Lung (tissue), 12 donors: Measurements from ENCODE around the gene GEMIN4. TPM values are rescaled to one million over a fixed set of nuclear protein-coding genes. Genes with fewer than 3 reads are reported as not detected.
A peak's percentile ranks its signal among the peaks of the same experiment; 100 is the strongest.

Experiments used
- ATAC-seq: fragments of 200-7000 bp; cut with Tn5 transposase; one replicate; pipeline ENCODE4 v1.9.1; 2020; ENCODE audit warnings: moderate number of reproducible peaks; ENCODE audit not compliant: insufficient read depth, low FRiP score
- DNase-seq, 3 donors: peaks; one replicate each; pipeline ENCODE4 v3.0.0-alpha.2; 2013 to 2017
- H3K27ac ChIP-seq, 2 donors: one replicate each; pipeline ENCODE4 v1.5.1; 2013; ENCODE audit warnings: mild to moderate bottlenecking in 2 of 2, moderate library complexity in 2 of 2, control low read depth in 1 of 2, inconsistent platforms in 1 of 2, low read depth in 1 of 2, low read length in 1 of 2
- H3K27me3 ChIP-seq, 3 donors: one replicate each; pipeline ENCODE4 v1.5.1; 2013; ENCODE audit warnings: low read length in 2 of 3; ENCODE audit not compliant: control insufficient read depth in 3 of 3, insufficient read depth in 3 of 3
- H3K36me3 ChIP-seq, 4 donors: one replicate each; pipeline ENCODE4 v1.5.1; 2013; ENCODE audit warnings: low read length in 4 of 4, mild to moderate bottlenecking in 1 of 4, moderate library complexity in 1 of 4; ENCODE audit not compliant: control insufficient read depth in 4 of 4, insufficient read depth in 4 of 4
- H3K4me1 ChIP-seq, 5 donors: one replicate each; pipeline ENCODE4 v1.5.1; 2013; ENCODE audit warnings: low read length in 5 of 5, mild to moderate bottlenecking in 2 of 5, moderate library complexity in 1 of 5; ENCODE audit not compliant: control insufficient read depth in 5 of 5, insufficient read depth in 5 of 5
- H3K4me3 ChIP-seq: one replicate; pipeline ENCODE4 v1.5.1; 2013; ENCODE audit warnings: mild to moderate bottlenecking, control low read depth, moderate library complexity
- H3K9ac ChIP-seq, 2 donors: one replicate each; pipeline ENCODE4 v1.5.1; 2013; ENCODE audit warnings: low read length in 2 of 2, control low read depth in 1 of 2; ENCODE audit not compliant: insufficient read depth in 1 of 2
- H3K9me3 ChIP-seq, 4 donors: one replicate each; pipeline ENCODE4 v1.5.1; 2013; ENCODE audit warnings: low read length in 3 of 4, mild to moderate bottlenecking in 1 of 4, moderate library complexity in 1 of 4; ENCODE audit not compliant: control insufficient read depth in 4 of 4, insufficient read depth in 3 of 4
- CTCF ChIP-seq: IDR thresholded peaks from 2 replicates; pipeline ENCODE4 v1.5.1; 2012; ENCODE audit warnings: mild to moderate bottlenecking; ENCODE audit errors: control extremely low read depth, extremely low read depth
- WGBS, 2 donors: extraction: QIAGEN DNeasy Blood & Tissue Kit; methylation state at CpG; one replicate each; pipeline ENCODE4 v1.1.7; 2013; 5-methylcytosine and 5-hydroxymethylcytosine counted together
- polyA plus RNA-seq, 2 donors: library from polyadenylated mRNA; stranded (reverse); fragments of 200-250 nt; gene quantifications; one replicate each; pipeline ENCODE4 v1.2.1, GENCODE V29; 2013
- total RNA-seq, 2 donors: library from RNA; depleted of rRNA in 1 of 2; stranded (reverse); fragments of >200 nt in 1 of 2; gene quantifications; one replicate each; pipeline ENCODE4 v1.2.1, GENCODE V29; 2014 to 2021
- donor health status: control.
- donor health status: control.
- donor health status: Bipolar disorder and iron deficiency.
- donor health status: healthy.
- donor health status: DM: yes; HTN: yes; CAD: no.

GEMIN4 gene
- total and polyA plus RNA-seq, 4 donors, result 8.5 to 21.7 (median 14.2) TPM

- Histone ChIP-seq H3K9ac (no peak overlapping the region), H3K36me3 (peaks cover 6 to 26% (median 13%) of the 10 kb centered on the region in 4 donors), H3K4me1 (peaks cover 0 to 16% (median 12%) of the 10 kb centered on the region in 5 donors), H3K4me3 (no peak overlapping the region), H3K9me3 (no peaks in the 10 kb centered on the region), H3K27ac (no peak overlapping the region), H3K27me3 (no peaks in the 10 kb centered on the region)
- WGBS, 2 donors, result 80 to 85% methylated on average over 3 of the region's 3 CpGs
- no peak for ATAC-seq
- TF ChIP-seq CTCF, result no peak
- DNase-seq, result no peak
Measured at GRCh38 chr17:784143-784542, 32.1 kb upstream of the GEMIN4 start.

GRCh38 chr17:781805-782731 lies 30.0 kb upstream of the GEMIN4 start, which contains the start of the genes GLOD4 and MRM3:
Gene GLOD4, minus strand, starts transcription at chr17:782280. Its CDS starts 25 bp downstream, at chr17:782255.
Gene MRM3, plus strand, starts transcription at chr17:782353. Its CDS starts 26 bp downstream, at chr17:782379.
- Histone ChIP-seq H3K9me3 (no peaks in the 10 kb centered on the region), H3K4me3 (peak within 1 kb of the TSS; percentile 95), H3K4me1 (peaks cover 0 to 16% (median 12%) of the 10 kb centered on the region in 5 donors), H3K27me3 (no peaks in the 10 kb centered on the region), H3K27ac (peak within 1 kb of the TSS; percentile 69 to 93), H3K36me3 (peaks cover 7 to 26% (median 13%) of the 10 kb centered on the region in 4 donors), H3K9ac (peak within 1 kb of the TSS; percentile 85 to 93)
- DNase-seq, result peak; percentile 92 to 95 (median 94)
- no peak for TF ChIP-seq CTCF
- ATAC-seq, result peak; percentile 95
- WGBS, 2 donors, result 0% methylated on average over 86 to 87 of the region's 87 CpGs

GRCh38 chr17:778096-778495 lies 26.0 kb upstream of the GEMIN4 start:
- Histone ChIP-seq H3K9ac (no peak overlapping the region), H3K27me3 (no peaks in the 10 kb centered on the region), H3K36me3 (peaks cover 13 to 41% (median 27%) of the 10 kb centered on the region in 4 donors), H3K4me1 (peaks cover 0 to 10% (median 8%) of the 10 kb centered on the region in 5 donors), H3K27ac (no peak overlapping the region), H3K9me3 (no peaks in the 10 kb centered on the region), H3K4me3 (no peak overlapping the region)
- DNase-seq (no peak), ATAC-seq (no peak)
- WGBS, 2 donors, result 95 to 98% methylated on average over 11 of the region's 11 CpGs
- no peak for TF ChIP-seq CTCF
